Astrocyte (in vitro differentiated cells and primary cell): ENCODE measurements around the gene UBE2D2. TPM values are rescaled to one million over a fixed set of nuclear protein-coding genes. Genes with fewer than 3 reads are reported as not detected.
A peak's percentile ranks its signal among the peaks of the same experiment; 100 is the strongest.

ENCODE experiments used
- DNase-seq: peaks from one replicate; pipeline ENCODE4 v3.0.0-alpha.2; 2010; ENCODE audit warnings: low read depth
- FAIRE-seq: peaks from 2 replicates; lab custom pipeline; 2011; peaks lifted over from hg19 to GRCh38; lab: Jason Lieb, UNC
- H2AFZ ChIP-seq: 2 replicates; pipeline ENCODE4 v1.6.0; 2012; ENCODE audit warnings: low read depth, low read length, inconsistent platforms
- H3K27ac ChIP-seq: 2 replicates; pipeline ENCODE4 v1.5.1; 2011; ENCODE audit warnings: low read depth, low read length, inconsistent platforms
- H3K27me3 ChIP-seq: 2 replicates; pipeline ENCODE4 v1.6.0; 2011; ENCODE audit warnings: low read length, inconsistent platforms; ENCODE audit not compliant: insufficient read depth
- H3K36me3 ChIP-seq: 2 replicates; pipeline ENCODE4 v1.5.1; 2011; ENCODE audit warnings: low read length, inconsistent platforms; ENCODE audit not compliant: insufficient read depth
- H3K4me1 ChIP-seq: 2 replicates; pipeline ENCODE4 v1.5.1; 2011; ENCODE audit warnings: low read length, inconsistent platforms; ENCODE audit not compliant: insufficient read depth
- H3K4me2 ChIP-seq: 2 replicates; pipeline ENCODE4 v1.6.0; 2012; ENCODE audit warnings: low read length, inconsistent platforms
- H3K4me3 ChIP-seq: 2 replicates; pipeline ENCODE4 v1.5.1; 2011; ENCODE audit warnings: low read depth, mild to moderate bottlenecking, low read length, inconsistent platforms; ENCODE audit not compliant: insufficient read depth
- H3K79me2 ChIP-seq: 2 replicates; pipeline ENCODE4 v1.6.0; 2012; ENCODE audit warnings: mild to moderate bottlenecking, low read length, inconsistent platforms; ENCODE audit not compliant: insufficient read depth
- H3K9ac ChIP-seq: 2 replicates; pipeline ENCODE4 v1.6.0; 2012; ENCODE audit warnings: mild to moderate bottlenecking, low read length, inconsistent platforms
- H3K9me3 ChIP-seq: 2 replicates; pipeline ENCODE4 v1.5.1; 2012; ENCODE audit warnings: low read depth, mild to moderate bottlenecking, low read length, inconsistent platforms; ENCODE audit not compliant: insufficient read depth
- H4K20me1 ChIP-seq: 2 replicates; pipeline ENCODE4 v1.6.0; 2012; ENCODE audit warnings: low read length, inconsistent platforms; ENCODE audit not compliant: insufficient read depth
- H3K27ac Mint-ChIP-seq: one replicate; pipeline ENCODE4 v1.8.0; 2021; ENCODE audit warnings: mild to moderate bottlenecking, mixed read lengths; ENCODE audit not compliant: unreplicated experiment
- H3K27me3 Mint-ChIP-seq: one replicate; pipeline ENCODE4 v1.8.0; 2021; ENCODE audit warnings: low read depth, mixed read lengths; ENCODE audit not compliant: unreplicated experiment
- H3K36me3 Mint-ChIP-seq: one replicate; pipeline ENCODE4 v1.8.0; 2021; ENCODE audit warnings: low read depth, mixed read lengths; ENCODE audit not compliant: unreplicated experiment
- H3K4me1 Mint-ChIP-seq: one replicate; pipeline ENCODE4 v1.8.0; 2021; ENCODE audit warnings: low read depth, mixed read lengths; ENCODE audit not compliant: unreplicated experiment
- H3K4me3 Mint-ChIP-seq: one replicate; pipeline ENCODE4 v1.8.0; 2021; ENCODE audit warnings: mild to moderate bottlenecking, moderate library complexity, mixed read lengths; ENCODE audit not compliant: unreplicated experiment
- H3K9me3 Mint-ChIP-seq: one replicate; pipeline ENCODE4 v1.8.0; 2021; ENCODE audit warnings: mild to moderate bottlenecking, mixed read lengths; ENCODE audit not compliant: unreplicated experiment
- EZH2 ChIP-seq: IDR thresholded peaks from 2 replicates; pipeline ENCODE4 v1.6.1; 2012; ENCODE audit warnings: mild to moderate bottlenecking, low read length, inconsistent platforms; ENCODE audit not compliant: insufficient read depth
- total RNA-seq: library from RNA; stranded (reverse); gene quantifications from 2 replicates; pipeline ENCODE4 v1.2.1, GENCODE V29; 2021
- TF ChIP-seq, protein P1 (sequence below): IDR thresholded peaks from 2 replicates; pipeline ENCODE4 v1.5.1; 2011; ENCODE audit warnings: low read depth, mild to moderate bottlenecking, inconsistent platforms, low read length, moderate library complexity; ENCODE audit not compliant: insufficient read depth

Gene UBE2D2
- total RNA-seq, 1 donor from 2014 or later, result 169 TPM

DNA sequence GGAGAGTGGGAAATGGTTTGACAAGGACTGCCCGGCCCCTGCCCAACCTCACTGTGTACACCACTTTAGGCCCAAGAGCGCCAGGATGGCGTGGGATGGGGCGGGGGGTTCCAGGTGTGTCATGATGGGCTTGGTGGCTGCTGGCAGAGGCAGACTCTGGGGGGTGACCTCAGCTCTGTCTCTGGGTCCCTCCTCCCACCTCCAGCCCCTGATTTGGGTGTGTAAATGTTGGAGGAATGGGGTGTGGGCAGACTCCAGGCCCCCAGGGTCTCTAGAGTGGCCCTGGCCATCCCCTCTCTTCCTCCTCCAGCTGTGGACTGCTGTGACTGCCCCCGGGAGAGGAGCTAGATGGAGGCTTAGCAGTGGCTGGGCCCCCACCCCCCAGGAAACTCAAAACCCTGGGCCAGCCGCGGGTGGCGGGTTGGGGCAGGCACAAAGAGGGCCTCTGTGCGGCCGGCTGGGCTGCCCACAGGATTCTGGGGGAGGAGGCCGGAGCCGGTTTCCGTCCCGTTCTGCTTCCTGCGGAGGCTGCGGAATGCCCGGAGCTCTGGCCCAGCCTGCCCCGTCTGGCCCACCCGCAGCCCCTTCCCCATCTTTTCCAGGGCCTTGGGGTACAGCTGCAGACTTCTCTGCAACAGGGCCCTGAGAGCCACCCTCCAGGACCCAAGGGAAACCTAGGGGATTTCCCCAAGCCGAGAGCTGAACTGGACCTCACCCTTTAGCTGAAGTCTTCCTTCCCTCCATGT is 110.1 kb downstream of the UBE2D2 start:
- no peaks in the 10 kb centered on the region for H3K27me3 ChIP-seq
- peaks cover 75% of the 10 kb centered on the region for H3K4me1 ChIP-seq
- Mint-ChIP-seq H3K27ac (peak overlapping the region; percentile 80), H3K4me3 (peak overlapping the region; percentile 70), H3K36me3 (peaks cover 8% of the 10 kb centered on the region), H3K4me1 (peaks cover 63% of the 10 kb centered on the region), H3K27me3 (no peaks in the 10 kb centered on the region), H3K9me3 (no peaks in the 10 kb centered on the region)
- peak overlapping the region; percentile 59 for H3K27ac ChIP-seq
- H3K4me3 ChIP-seq, result no peak overlapping the region
- peaks cover 74% of the 10 kb centered on the region for H4K20me1 ChIP-seq
- peak overlapping the region; percentile 11 for H2AFZ ChIP-seq
- peaks cover 96% of the 10 kb centered on the region for H3K79me2 ChIP-seq
- no peaks in the 10 kb centered on the region for H3K36me3 ChIP-seq
- no peaks in the 10 kb centered on the region for H3K9me3 ChIP-seq
- peak overlapping the region; percentile 82 for H3K4me2 ChIP-seq
- FAIRE-seq (no peak), DNase-seq (no peak)
- TF ChIP-seq, protein P1, sequence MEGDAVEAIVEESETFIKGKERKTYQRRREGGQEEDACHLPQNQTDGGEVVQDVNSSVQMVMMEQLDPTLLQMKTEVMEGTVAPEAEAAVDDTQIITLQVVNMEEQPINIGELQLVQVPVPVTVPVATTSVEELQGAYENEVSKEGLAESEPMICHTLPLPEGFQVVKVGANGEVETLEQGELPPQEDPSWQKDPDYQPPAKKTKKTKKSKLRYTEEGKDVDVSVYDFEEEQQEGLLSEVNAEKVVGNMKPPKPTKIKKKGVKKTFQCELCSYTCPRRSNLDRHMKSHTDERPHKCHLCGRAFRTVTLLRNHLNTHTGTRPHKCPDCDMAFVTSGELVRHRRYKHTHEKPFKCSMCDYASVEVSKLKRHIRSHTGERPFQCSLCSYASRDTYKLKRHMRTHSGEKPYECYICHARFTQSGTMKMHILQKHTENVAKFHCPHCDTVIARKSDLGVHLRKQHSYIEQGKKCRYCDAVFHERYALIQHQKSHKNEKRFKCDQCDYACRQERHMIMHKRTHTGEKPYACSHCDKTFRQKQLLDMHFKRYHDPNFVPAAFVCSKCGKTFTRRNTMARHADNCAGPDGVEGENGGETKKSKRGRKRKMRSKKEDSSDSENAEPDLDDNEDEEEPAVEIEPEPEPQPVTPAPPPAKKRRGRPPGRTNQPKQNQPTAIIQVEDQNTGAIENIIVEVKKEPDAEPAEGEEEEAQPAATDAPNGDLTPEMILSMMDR, result no peak
- no peak for TF ChIP-seq EZH2
- H3K9ac ChIP-seq, result peak overlapping the region; percentile 82

DNA sequence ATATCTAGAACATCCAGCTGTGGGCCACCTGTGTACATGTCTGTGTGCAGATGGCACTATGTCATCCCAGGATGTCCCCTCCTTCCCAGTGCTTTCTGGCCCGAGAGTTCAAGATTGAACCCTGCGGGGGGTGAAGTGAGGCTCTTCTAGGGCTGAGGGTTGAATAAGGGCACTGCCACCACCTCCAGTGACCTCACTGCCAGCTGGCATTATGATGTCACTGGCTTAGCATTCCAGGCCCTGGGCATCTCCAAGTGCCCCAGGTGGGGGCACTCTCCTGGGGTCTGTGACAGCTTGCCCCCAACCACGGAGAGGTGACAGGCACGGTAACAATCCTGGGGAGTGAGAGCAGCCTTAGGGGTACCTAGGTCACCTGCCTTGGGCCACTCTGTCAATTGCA is 114.1 kb downstream of the UBE2D2 start:
- FAIRE-seq (no peak), DNase-seq (no peak)
- H3K4me2 ChIP-seq, result no peak overlapping the region
- H3K27me3 ChIP-seq, result no peaks in the 10 kb centered on the region
- TF ChIP-seq EZH2, result no peak
- TF ChIP-seq, protein P1, result no peak
- no peaks in the 10 kb centered on the region for H3K9me3 ChIP-seq
- no peak overlapping the region for H3K9ac ChIP-seq
- Mint-ChIP-seq H3K27me3 (no peaks in the 10 kb centered on the region), H3K4me1 (peaks cover 57% of the 10 kb centered on the region), H3K27ac (no peak overlapping the region), H3K4me3 (peak overlapping the region; percentile 20), H3K36me3 (peaks cover 17% of the 10 kb centered on the region), H3K9me3 (no peaks in the 10 kb centered on the region)
- peaks cover 93% of the 10 kb centered on the region for H3K79me2 ChIP-seq
- peaks cover 64% of the 10 kb centered on the region for H3K4me1 ChIP-seq
- peaks cover 84% of the 10 kb centered on the region for H4K20me1 ChIP-seq
- no peak overlapping the region for H3K4me3 ChIP-seq
- no peak overlapping the region for H2AFZ ChIP-seq
- no peak overlapping the region for H3K27ac ChIP-seq
- no peaks in the 10 kb centered on the region for H3K36me3 ChIP-seq

DNA sequence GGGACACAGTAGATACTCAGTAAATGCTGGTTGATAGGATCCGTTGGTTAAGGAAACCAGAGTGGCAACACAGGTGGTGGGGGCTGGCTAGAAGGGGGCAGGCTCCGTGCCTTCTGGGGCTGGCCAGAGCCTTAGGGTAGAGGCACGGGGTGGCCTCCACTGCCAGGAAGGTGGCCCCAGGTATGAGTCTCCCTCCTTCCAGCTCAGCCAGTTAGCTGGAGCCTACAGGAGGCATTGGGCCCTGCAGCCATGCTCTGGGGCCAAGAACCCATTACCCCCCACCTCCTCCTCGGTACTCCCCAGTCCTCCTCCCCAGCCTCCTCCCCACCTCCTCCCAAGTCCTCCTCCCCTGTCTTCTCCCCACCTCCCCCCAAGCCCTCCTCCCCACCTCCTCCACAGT is 114.7 kb downstream of the UBE2D2 start:
- FAIRE-seq, result no peak
- Histone ChIP-seq H2AFZ (no peak overlapping the region), H3K36me3 (no peaks in the 10 kb centered on the region), H3K79me2 (peaks cover 93% of the 10 kb centered on the region), H3K9ac (no peak overlapping the region), H3K27me3 (no peaks in the 10 kb centered on the region), H3K9me3 (no peaks in the 10 kb centered on the region), H4K20me1 (peaks cover 82% of the 10 kb centered on the region), H3K4me3 (no peak overlapping the region), H3K27ac (no peak overlapping the region), H3K4me2 (no peak overlapping the region), H3K4me1 (peaks cover 58% of the 10 kb centered on the region)
- H3K4me1 Mint-ChIP-seq, result peaks cover 51% of the 10 kb centered on the region
- H3K9me3 Mint-ChIP-seq, result no peaks in the 10 kb centered on the region
- H3K4me3 Mint-ChIP-seq, result peak overlapping the region; percentile 20
- peak overlapping the region; percentile 77 for H3K27ac Mint-ChIP-seq
- peaks cover 12% of the 10 kb centered on the region for H3K36me3 Mint-ChIP-seq
- TF ChIP-seq, protein P1, result no peak
- H3K27me3 Mint-ChIP-seq, result no peaks in the 10 kb centered on the region
- no peak for DNase-seq
